ENCODE measurements around the gene ALDH1B1.

DNA sequence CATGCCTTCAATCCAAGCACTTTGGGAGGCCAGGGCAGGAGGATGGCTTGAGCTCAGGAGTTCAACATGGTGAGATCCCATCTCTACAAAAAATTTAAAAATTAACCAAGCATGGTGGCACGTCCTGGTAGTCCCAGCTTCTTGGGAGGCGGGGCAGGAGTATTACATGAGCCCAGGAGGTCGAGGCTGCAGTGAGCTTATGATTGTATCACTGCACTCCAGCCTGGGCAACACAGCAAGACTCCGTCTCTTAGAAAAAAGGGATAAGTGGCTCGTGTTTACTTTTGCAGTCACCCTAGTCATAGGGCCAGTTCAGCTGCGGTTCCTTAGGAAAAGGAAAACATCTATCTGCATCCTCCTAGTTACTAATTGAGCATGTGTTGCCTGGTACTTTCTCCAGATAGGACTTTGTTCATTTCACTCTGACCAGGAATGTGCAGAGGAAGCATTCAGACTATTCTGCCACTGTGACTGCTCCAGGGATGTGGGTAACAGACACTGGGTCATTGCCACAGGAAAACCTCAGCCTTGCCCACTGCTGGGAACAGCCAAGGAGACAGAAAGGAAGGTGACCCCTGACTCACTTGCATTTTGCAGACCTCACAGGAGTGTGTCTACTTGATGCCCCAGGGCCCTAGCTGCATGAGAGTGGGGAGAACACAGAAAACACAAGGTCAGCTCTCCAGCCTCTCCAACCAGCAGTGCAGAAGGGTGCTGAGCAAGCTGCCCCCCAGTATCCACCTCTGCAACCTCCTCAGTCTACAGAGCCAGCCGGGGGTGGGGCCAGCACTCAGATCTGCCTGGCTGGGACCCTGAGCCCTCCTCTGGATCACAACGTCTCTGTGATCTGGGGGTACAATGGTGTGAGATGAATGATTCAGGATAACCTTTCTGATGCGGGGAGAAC is 33.9 kb upstream of the ALDH1B1 start:
- TF ChIP-seq EP300 (IDR thresholded peaks at IDR 0.05), result no peak
- TF ChIP-seq, protein P1, sequence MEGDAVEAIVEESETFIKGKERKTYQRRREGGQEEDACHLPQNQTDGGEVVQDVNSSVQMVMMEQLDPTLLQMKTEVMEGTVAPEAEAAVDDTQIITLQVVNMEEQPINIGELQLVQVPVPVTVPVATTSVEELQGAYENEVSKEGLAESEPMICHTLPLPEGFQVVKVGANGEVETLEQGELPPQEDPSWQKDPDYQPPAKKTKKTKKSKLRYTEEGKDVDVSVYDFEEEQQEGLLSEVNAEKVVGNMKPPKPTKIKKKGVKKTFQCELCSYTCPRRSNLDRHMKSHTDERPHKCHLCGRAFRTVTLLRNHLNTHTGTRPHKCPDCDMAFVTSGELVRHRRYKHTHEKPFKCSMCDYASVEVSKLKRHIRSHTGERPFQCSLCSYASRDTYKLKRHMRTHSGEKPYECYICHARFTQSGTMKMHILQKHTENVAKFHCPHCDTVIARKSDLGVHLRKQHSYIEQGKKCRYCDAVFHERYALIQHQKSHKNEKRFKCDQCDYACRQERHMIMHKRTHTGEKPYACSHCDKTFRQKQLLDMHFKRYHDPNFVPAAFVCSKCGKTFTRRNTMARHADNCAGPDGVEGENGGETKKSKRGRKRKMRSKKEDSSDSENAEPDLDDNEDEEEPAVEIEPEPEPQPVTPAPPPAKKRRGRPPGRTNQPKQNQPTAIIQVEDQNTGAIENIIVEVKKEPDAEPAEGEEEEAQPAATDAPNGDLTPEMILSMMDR (IDR thresholded peaks at IDR 0.05), result no peak
